Mucosa of stomach (tissue), 1 donor: ENCODE measurements around the gene CNDP1.

Experiments
- H3K27me3 ChIP-seq: one replicate; pipeline ENCODE4 v1.7.0; 2013; ENCODE audit warnings: mild to moderate bottlenecking, low read length; ENCODE audit not compliant: control insufficient read depth, insufficient read depth
- H3K36me3 ChIP-seq: one replicate; pipeline ENCODE4 v1.7.0; 2013; ENCODE audit warnings: low read length; ENCODE audit not compliant: control insufficient read depth, insufficient read depth
- H3K4me1 ChIP-seq: one replicate; pipeline ENCODE4 v1.7.0; 2013; ENCODE audit warnings: mild to moderate bottlenecking, low read length; ENCODE audit not compliant: control insufficient read depth, insufficient read depth
- H3K4me3 ChIP-seq: one replicate; pipeline ENCODE4 v1.7.0; 2013; ENCODE audit warnings: low read length
- H3K9ac ChIP-seq: one replicate; pipeline ENCODE4 v1.7.0; 2013; ENCODE audit warnings: mild to moderate bottlenecking, low read length, moderate library complexity
- H3K9me3 ChIP-seq: one replicate; pipeline ENCODE4 v1.7.0; 2013; ENCODE audit warnings: mild to moderate bottlenecking, low read length, moderate library complexity; ENCODE audit not compliant: control insufficient read depth
- donor health status: Pancreatic carcinoma.

CNDP1 gene

GRCh38 chr18:74589021-74589420 is 54.7 kb downstream of the CNDP1 start:
- peaks cover 3% of the 10 kb centered on the region for H3K27me3 ChIP-seq
- no peak overlapping the region for H3K4me3 ChIP-seq
- no peak overlapping the region for H3K9ac ChIP-seq
- H3K9me3 ChIP-seq: no peaks in the 10 kb centered on the region
- H3K4me1 ChIP-seq: no peaks in the 10 kb centered on the region
- no peaks in the 10 kb centered on the region for H3K36me3 ChIP-seq

- H3K9ac ChIP-seq: no peak overlapping the region
- no peak overlapping the region for H3K4me3 ChIP-seq
- peaks cover 3% of the 10 kb centered on the region for H3K27me3 ChIP-seq
- H3K4me1 ChIP-seq: no peaks in the 10 kb centered on the region
- no peaks in the 10 kb centered on the region for H3K9me3 ChIP-seq
- H3K36me3 ChIP-seq: no peaks in the 10 kb centered on the region
Measured at GRCh38 chr18:74589811-74590210, 55.5 kb downstream of the CNDP1 start.

DNA sequence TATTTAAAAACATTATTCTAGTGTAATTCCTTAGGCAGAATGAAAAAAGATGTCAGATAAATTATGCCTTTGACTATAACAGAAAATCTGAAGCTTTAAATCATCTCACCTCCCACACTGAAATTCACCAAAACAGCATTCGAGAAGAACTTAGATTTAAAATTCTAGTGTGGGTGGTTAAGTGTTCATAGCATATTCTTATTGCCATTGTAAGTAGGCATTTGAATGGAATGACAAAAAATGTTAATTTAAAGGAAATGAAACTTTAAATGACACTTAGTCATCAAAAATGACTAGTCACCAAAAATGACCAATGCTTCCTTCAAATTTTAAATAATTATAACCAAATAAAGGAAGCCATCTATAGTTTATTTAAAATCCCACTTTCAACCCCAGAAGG is 56.4 kb downstream of the CNDP1 start:
- H3K27me3 ChIP-seq: peaks cover 3% of the 10 kb centered on the region
- H3K9me3 ChIP-seq: no peaks in the 10 kb centered on the region
- no peak overlapping the region for H3K4me3 ChIP-seq
- H3K4me1 ChIP-seq: no peaks in the 10 kb centered on the region
- no peaks in the 10 kb centered on the region for H3K36me3 ChIP-seq
- H3K9ac ChIP-seq: no peak overlapping the region

- Histone ChIP-seq H3K27me3 (no peaks in the 10 kb centered on the region), H3K9me3 (no peaks in the 10 kb centered on the region), H3K9ac (no peak overlapping the region), H3K4me3 (no peak overlapping the region), H3K36me3 (no peaks in the 10 kb centered on the region), H3K4me1 (no peaks in the 10 kb centered on the region)
Measured at GRCh38 chr18:74595431-74595830, 61.1 kb downstream of the CNDP1 start.

DNA sequence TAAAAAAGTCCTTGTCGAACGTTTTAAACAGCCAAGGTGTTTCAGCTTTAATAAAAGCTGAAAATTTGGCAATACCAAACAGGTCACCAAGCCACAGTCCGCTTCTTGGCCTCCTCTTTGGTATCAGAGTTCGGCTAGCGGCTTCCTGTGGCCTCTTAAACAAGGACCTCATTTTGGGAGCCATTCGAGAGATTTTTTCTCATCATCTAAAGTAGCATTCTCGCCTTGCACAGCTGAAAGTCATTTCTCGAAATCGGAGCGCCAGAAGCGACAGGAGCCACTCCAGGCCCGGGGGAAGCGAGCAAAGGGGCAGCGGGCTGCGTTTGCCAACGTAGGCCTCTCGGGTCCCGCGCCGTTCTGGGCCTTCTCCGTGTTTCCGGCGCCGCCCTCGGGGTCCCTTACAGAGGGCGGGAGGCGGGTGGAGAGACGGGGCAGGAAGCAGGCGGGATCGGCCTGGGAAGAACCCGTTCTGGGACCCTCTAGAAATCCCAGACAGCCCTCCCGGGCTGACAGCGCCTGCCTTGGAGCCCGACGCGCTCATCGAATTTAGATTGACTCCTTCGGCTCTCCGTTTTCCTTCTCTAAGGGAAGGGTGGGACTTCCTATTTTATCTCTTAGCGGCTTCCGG is 62.8 kb downstream of the CNDP1 start:
- H3K27me3 ChIP-seq: no peaks in the 10 kb centered on the region

GRCh38 chr18:74597662-74598349 is 63.5 kb downstream of the CNDP1 start, which contains the start of gene ZNF407:
TSS of gene ZNF407 (plus strand) at chr18:74597870. CDS start at chr18:74631020, 33,150 bp downstream.
- Histone ChIP-seq H3K4me3 (peak within 1 kb of the TSS; percentile 61), H3K36me3 (no peaks in the 10 kb centered on the region), H3K27me3 (no peaks in the 10 kb centered on the region), H3K4me1 (no peaks in the 10 kb centered on the region), H3K9me3 (no peaks in the 10 kb centered on the region), H3K9ac (peak within 1 kb of the TSS; percentile 94)

More for the DNA sequence above, 62.8 kb downstream of the CNDP1 start:
- peak overlapping the region; percentile 94 for H3K9ac ChIP-seq
- no peaks in the 10 kb centered on the region for H3K4me1 ChIP-seq
- H3K9me3 ChIP-seq: no peaks in the 10 kb centered on the region
- H3K4me3 ChIP-seq: peak overlapping the region; percentile 61
- no peaks in the 10 kb centered on the region for H3K36me3 ChIP-seq

DNA sequence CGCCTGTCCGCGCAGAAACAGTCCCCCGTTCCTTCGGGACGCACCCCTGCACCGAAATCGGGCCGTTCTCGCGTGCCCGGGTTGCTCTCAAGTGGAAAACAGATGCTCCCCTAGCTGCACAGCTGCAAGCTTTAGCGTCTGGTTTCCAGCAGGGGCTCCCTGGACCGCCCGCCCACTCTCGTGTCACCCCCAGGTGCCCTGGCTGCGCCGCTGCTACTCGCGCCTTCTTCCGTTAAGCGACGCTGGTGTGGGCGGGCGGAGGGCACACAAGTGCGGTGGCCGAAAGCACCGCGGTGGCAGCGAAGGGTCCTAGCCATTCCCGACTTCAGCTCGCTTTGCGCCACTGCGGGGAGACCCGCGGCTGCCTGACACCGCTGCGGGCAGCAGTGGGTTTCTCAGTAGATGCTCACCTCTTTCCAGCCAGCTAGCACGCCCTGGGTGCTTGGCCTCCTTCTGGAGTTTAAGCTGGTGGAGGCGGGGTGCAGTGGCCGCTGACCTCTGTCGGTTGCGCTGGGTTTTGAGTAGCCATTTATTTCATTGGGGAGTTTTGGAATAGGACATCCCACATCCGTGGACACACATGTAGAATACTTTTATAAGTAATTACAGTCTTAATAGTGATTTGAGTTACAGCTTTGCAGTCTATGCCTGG is 64.2 kb downstream of the CNDP1 start:
- Histone ChIP-seq H3K4me1 (no peaks in the 10 kb centered on the region), H3K9ac (peak overlapping the region; percentile 94), H3K4me3 (peak overlapping the region; percentile 48), H3K27me3 (no peaks in the 10 kb centered on the region), H3K36me3 (no peaks in the 10 kb centered on the region), H3K9me3 (no peaks in the 10 kb centered on the region)

DNA sequence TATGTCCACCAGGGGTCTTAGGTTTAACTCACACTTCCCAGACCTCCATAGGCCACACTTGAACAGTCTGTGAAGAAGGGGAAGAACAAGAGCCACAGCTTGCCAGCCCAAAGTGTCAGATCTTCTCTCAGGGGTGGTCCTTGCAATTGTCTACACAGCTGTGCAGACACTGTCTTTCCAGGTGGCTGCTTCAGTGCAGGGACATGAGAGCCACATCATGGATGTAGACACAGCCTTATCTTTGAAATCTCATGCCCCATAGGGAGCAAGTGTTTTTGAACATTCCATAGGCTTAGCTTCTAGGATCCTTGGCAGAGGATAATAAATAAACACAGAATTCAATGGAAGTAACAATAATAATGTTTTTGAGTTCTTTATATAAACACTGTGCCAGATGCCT is 70.1 kb downstream of the CNDP1 start:
- no peak overlapping the region for H3K9ac ChIP-seq
- no peak overlapping the region for H3K4me3 ChIP-seq
- no peaks in the 10 kb centered on the region for H3K36me3 ChIP-seq
- H3K27me3 ChIP-seq: no peaks in the 10 kb centered on the region
- no peaks in the 10 kb centered on the region for H3K9me3 ChIP-seq
- no peaks in the 10 kb centered on the region for H3K4me1 ChIP-seq

GRCh38 chr18:74604774-74605173 is 70.5 kb downstream of the CNDP1 start:
- Histone ChIP-seq H3K27me3 (no peaks in the 10 kb centered on the region), H3K4me1 (no peaks in the 10 kb centered on the region), H3K9ac (no peak overlapping the region), H3K36me3 (no peaks in the 10 kb centered on the region), H3K4me3 (no peak overlapping the region), H3K9me3 (no peaks in the 10 kb centered on the region)

- H3K9ac ChIP-seq: no peak overlapping the region
- no peaks in the 10 kb centered on the region for H3K9me3 ChIP-seq
- H3K4me3 ChIP-seq: no peak overlapping the region
- no peaks in the 10 kb centered on the region for H3K36me3 ChIP-seq
- H3K4me1 ChIP-seq: no peaks in the 10 kb centered on the region
- H3K27me3 ChIP-seq: no peaks in the 10 kb centered on the region
Measured at GRCh38 chr18:74608681-74609080, 74.4 kb downstream of the CNDP1 start.

DNA sequence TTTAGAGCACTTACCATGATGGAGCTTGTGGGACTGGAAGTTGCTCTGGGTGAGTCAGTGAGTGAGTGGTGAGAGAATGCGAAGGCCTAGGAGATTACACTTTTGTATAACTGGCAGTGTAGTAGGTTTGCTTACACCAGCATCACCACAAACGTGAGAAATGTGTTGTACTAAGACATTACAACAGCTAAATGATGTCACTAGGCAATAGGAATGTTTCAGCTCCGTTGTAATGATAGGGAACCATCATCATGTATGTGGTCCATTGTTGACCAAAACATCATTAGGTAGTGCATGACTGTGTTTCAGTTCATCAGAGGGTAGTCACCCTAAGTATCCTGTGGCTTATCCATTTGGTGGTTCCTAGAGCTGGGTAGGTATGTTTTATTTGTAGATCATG is 75.2 kb downstream of the CNDP1 start:
- no peaks in the 10 kb centered on the region for H3K9me3 ChIP-seq
- H3K36me3 ChIP-seq: no peaks in the 10 kb centered on the region
- H3K4me3 ChIP-seq: no peak overlapping the region
- H3K27me3 ChIP-seq: no peaks in the 10 kb centered on the region
- no peaks in the 10 kb centered on the region for H3K4me1 ChIP-seq
- no peak overlapping the region for H3K9ac ChIP-seq

GRCh38 chr18:74610051-74610615 is 75.8 kb downstream of the CNDP1 start:
- Histone ChIP-seq H3K9me3 (no peaks in the 10 kb centered on the region), H3K4me3 (no peak overlapping the region), H3K27me3 (no peaks in the 10 kb centered on the region), H3K36me3 (no peaks in the 10 kb centered on the region), H3K9ac (no peak overlapping the region), H3K4me1 (no peaks in the 10 kb centered on the region)
